Right atrium auricular region (tissue), 2 donors: ENCODE measurements around the gene SYT5. TPM values are rescaled to one million over a fixed set of nuclear protein-coding genes. Genes with fewer than 3 reads are reported as not detected.

Experiments
- DNase-seq: peaks from one replicate; pipeline ENCODE4 v3.0.0-alpha.2; 2019; ENCODE audit warnings: low spot score
- H3K27ac ChIP-seq, 2 donors: fragments of 200-600 bp; sonication (generic); 1 replicate in 1 of 2; 2 replicates in 1 of 2; pipeline ENCODE4 v1.5.1; 2016 to 2019
- H3K27me3 ChIP-seq, 2 donors: fragments of 200-600 bp; sonication (generic); one replicate each; pipeline versions ENCODE4 v1.5.1 to v1.6.0; 2017 to 2019
- H3K36me3 ChIP-seq: fragments of 200-600 bp; sonication (generic); one replicate; pipeline ENCODE4 v1.5.1; 2016
- H3K4me1 ChIP-seq, 2 donors: fragments of 200-600 bp; sonication (generic); one replicate each; pipeline versions ENCODE4 v1.5.1 to v1.6.0; 2017 to 2019
- H3K4me3 ChIP-seq, 2 donors: fragments of 200-600 bp; sonication (generic); 1 replicate in 1 of 2; 2 replicates in 1 of 2; pipeline ENCODE4 v1.5.1; 2017 to 2019; ENCODE audit warnings: mild to moderate bottlenecking in 1 of 2, moderate library complexity in 1 of 2
- H3K9me3 ChIP-seq, 2 donors: fragments of 200-600 bp; sonication (generic); one replicate each; pipeline ENCODE4 v1.5.1; 2019
- CTCF ChIP-seq, 2 donors: fragments of 200-600 bp; sonication (generic); IDR thresholded peaks; one replicate each; pipeline ENCODE4 v1.5.1; 2019; ENCODE audit warnings: antibody characterized with exemption in 2 of 2
- total RNA-seq, 2 donors: library from RNA; depleted of rRNA; stranded (reverse); fragments of >200 nt; gene quantifications; one replicate each; pipeline ENCODE4 v1.1.0, GENCODE V29; 2016

Gene SYT5
- total RNA-seq, 2 donors from 2014 or later = 0.08 TPM; not detected in 1

GRCh38 chr19:55160128-55160985 is 19.7 kb downstream of the SYT5 start:
- peaks cover 0 to 13% of the 10 kb centered on the region in 2 donors for H3K27me3 ChIP-seq
- H3K9me3 ChIP-seq = no peaks in the 10 kb centered on the region
- peaks cover 6% of the 10 kb centered on the region for H3K36me3 ChIP-seq
- H3K4me3 ChIP-seq = no peak overlapping the region
- H3K4me1 ChIP-seq = peaks cover 0 to 47% of the 10 kb centered on the region in 2 donors
- DNase-seq = peak; percentile 82
- peak overlapping the region; percentile 87 to 96 for H3K27ac ChIP-seq
- peak; percentile 72 to 88 for TF ChIP-seq CTCF (IDR thresholded peaks at IDR 0.05)

GRCh38 chr19:55158848-55159749 is 21.0 kb downstream of the SYT5 start:
- no peak for TF ChIP-seq CTCF (IDR thresholded peaks at IDR 0.05)
- Histone ChIP-seq H3K27me3 (peaks cover 0 to 13% of the 10 kb centered on the region in 2 donors), H3K4me3 (peak overlapping the region; percentile 1 to 9), H3K4me1 (peaks cover 0 to 55% of the 10 kb centered on the region in 2 donors), H3K9me3 (no peaks in the 10 kb centered on the region), H3K27ac (peak overlapping the region; percentile 87 to 96), H3K36me3 (peaks cover 13% of the 10 kb centered on the region)
- peak; percentile 66 for DNase-seq

DNA sequence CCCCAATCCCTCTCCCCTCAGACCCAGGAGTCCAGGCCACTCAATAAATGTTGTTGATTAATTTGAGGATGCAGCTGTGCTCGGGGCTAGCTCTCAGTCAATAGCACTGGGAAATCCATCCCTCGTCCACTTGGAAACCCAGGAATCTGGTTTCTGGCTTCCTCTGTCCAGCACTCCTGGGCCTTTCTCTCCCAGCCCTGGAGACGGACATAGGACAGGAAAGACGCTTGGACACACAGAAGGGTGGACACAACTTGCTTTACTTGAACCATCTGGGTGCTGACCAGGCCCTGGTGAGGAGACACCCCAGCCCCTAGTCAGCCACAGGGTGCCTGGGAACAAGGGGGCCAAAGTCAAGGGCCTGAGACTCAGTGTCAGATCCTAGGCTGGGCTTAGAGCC is 21.7 kb downstream of the SYT5 start:
- DNase-seq = no peak
- H3K27ac ChIP-seq = peak overlapping the region; percentile 87 to 96
- TF ChIP-seq CTCF (IDR thresholded peaks at IDR 0.05) = no peak
- H3K27me3 ChIP-seq = peaks cover 0 to 13% of the 10 kb centered on the region in 2 donors
- H3K4me3 ChIP-seq = no peak overlapping the region
- peaks cover 0 to 60% of the 10 kb centered on the region in 2 donors for H3K4me1 ChIP-seq
- H3K9me3 ChIP-seq = no peaks in the 10 kb centered on the region
- H3K36me3 ChIP-seq = peaks cover 20% of the 10 kb centered on the region

- H3K4me3 ChIP-seq = peak within 1 kb of the TSS; percentile 64
- no peaks in the 10 kb centered on the region for H3K9me3 ChIP-seq
- peak within 1 kb of the TSS; percentile 87 to 96 for H3K27ac ChIP-seq
- no peak for DNase-seq
- peaks cover 30% of the 10 kb centered on the region for H3K36me3 ChIP-seq
- H3K27me3 ChIP-seq = peaks cover 0 to 8% of the 10 kb centered on the region in 2 donors
- peaks cover 0 to 72% of the 10 kb centered on the region in 2 donors for H3K4me1 ChIP-seq
- TF ChIP-seq CTCF (IDR thresholded peaks at IDR 0.05) = no peak
Measured at GRCh38 chr19:55157064-55157908, 22.8 kb downstream of the SYT5 start, which contains the start of gene TNNI3. TNNI3 (minus strand) TSS chr19:55157732; CDS start chr19:55157589, 143 bp downstream.
